GM12878 (cell line): ENCODE measurements around the gene HOATZ. TPM values are rescaled to one million over a fixed set of nuclear protein-coding genes. Genes with fewer than 3 reads are reported as not detected.
A peak's percentile ranks its signal among the peaks of the same experiment; 100 is the strongest.

Experiments used
- ATF2 ChIP-seq: IDR thresholded peaks from 2 replicates; pipeline ENCODE4 v1.6.1; 2012; ENCODE audit warnings: low read length, inconsistent platforms
- CBX3 ChIP-seq: fragments of 200-600 bp; sonication (generic); IDR thresholded peaks from 2 replicates; pipeline ENCODE4 v1.6.1; 2016; ENCODE audit warnings: low read depth, borderline replicate concordance
- EZH2 ChIP-seq: IDR thresholded peaks from 2 replicates; pipeline ENCODE4 v1.6.1; 2012; ENCODE audit warnings: low read depth, mild to moderate bottlenecking, control low read depth, inconsistent platforms, low read length, borderline replicate concordance; ENCODE audit not compliant: control insufficient read depth
- HDAC2 ChIP-seq: fragments of 200-600 bp; sonication (generic); IDR thresholded peaks from 2 replicates; pipeline ENCODE4 v1.6.1; 2017
- HDAC6 ChIP-seq: fragments of 200-600 bp; sonication (generic); IDR thresholded peaks from one replicate; pipeline ENCODE4 v1.8.0; 2017; ENCODE audit warnings: antibody characterized with exemption; ENCODE audit not compliant: unreplicated experiment
- JUNB ChIP-seq: IDR thresholded peaks from 2 replicates; pipeline ENCODE4 v1.6.1; 2016; ENCODE audit warnings: antibody characterized with exemption, mild to moderate bottlenecking
- MAX ChIP-seq: IDR thresholded peaks from 2 replicates; pipeline ENCODE4 v1.6.1; 2012; ENCODE audit warnings: low read depth, low read length, improper control_type of control experiment
- MEF2A ChIP-seq: IDR thresholded peaks from 2 replicates; pipeline ENCODE4 v1.6.1; 2011; ENCODE audit warnings: low read depth, mild to moderate bottlenecking, low read length, moderate library complexity; ENCODE audit not compliant: insufficient read depth
- NFXL1 ChIP-seq: fragments of 450-650 bp; IDR thresholded peaks from 2 replicates; pipeline ENCODE4 v1.6.1; 2017; ENCODE audit warnings: antibody characterized with exemption, mild to moderate bottlenecking, borderline replicate concordance
- NFYA ChIP-seq: IDR thresholded peaks from 2 replicates; pipeline ENCODE4 v1.6.1; 2011; ENCODE audit warnings: low read depth, mild to moderate bottlenecking, low read length, improper control_type of control experiment, borderline replicate concordance
- NR2C1 ChIP-seq: fragments of 450-650 bp; IDR thresholded peaks from 2 replicates; pipeline ENCODE4 v1.6.1; 2017; ENCODE audit warnings: antibody characterized with exemption, mild to moderate bottlenecking, moderate library complexity
- PAX5 ChIP-seq: IDR thresholded peaks from 2 replicates; pipeline ENCODE4 v1.6.1; 2011; ENCODE audit warnings: low read depth, low read length, borderline replicate concordance
- RAD21 ChIP-seq: IDR thresholded peaks from 2 replicates; pipeline ENCODE4 v1.6.1; 2011; ENCODE audit warnings: mild to moderate bottlenecking, low read depth, low read length, moderate library complexity; ENCODE audit not compliant: insufficient read depth
- SREBF2 ChIP-seq: IDR thresholded peaks from 2 replicates; pipeline ENCODE4 v1.6.1; 2012; ENCODE audit warnings: mild to moderate bottlenecking, low read length
- TCF12 ChIP-seq: IDR thresholded peaks from 2 replicates; pipeline ENCODE4 v1.6.1; 2011; ENCODE audit warnings: low read depth, mild to moderate bottlenecking, low read length
- polyA plus RNA-seq, 11 experiments: library from polyadenylated mRNA; depleted of rRNA in 4 of 11; unstranded in 6 of 11; stranded (reverse) in 5 of 11; fragments of >200 nt; fragmentation: Nextera tagmentation in 4 of 11; fragmentation: Illumina TruSeq in 1 of 11; extraction: Ambion mirVana in 4 of 11; extraction: Trizol in 1 of 11; gene quantifications; 1 replicate in 1 of 11; 2 replicates in 10 of 11; pipeline versions ENCODE4 v1.2.1 to v1.2.3, GENCODE V29; 2011 to 2016; ENCODE audit warnings: inconsistent platforms in 2 of 11, missing spikeins in 2 of 11, low read depth in 1 of 11
- total RNA-seq, 4 experiments: library from RNA; depleted of rRNA in 3 of 4; stranded (reverse); fragments of >200 nt in 3 of 4; fragmentation: Illumina TruSeq in 1 of 4; extraction: Trizol in 1 of 4; gene quantifications; 2 replicates each; pipeline versions ENCODE4 v1.2.1 to v1.2.3, GENCODE V29; 2013 to 2021
- TF ChIP-seq, protein P1 (sequence below): IDR thresholded peaks from 2 replicates; pipeline ENCODE4 v1.6.1; 2011; ENCODE audit warnings: low read depth, mild to moderate bottlenecking, low read length, moderate library complexity, borderline replicate concordance; ENCODE audit errors: extremely low read depth
- TF ChIP-seq, protein P2 (sequence below): fragments of 450-650 bp; IDR thresholded peaks from 2 replicates; pipeline ENCODE4 v1.6.1; 2018; ENCODE audit warnings: mild to moderate bottlenecking, low read depth, moderate library complexity; ENCODE audit not compliant: partially characterized antibody
- TF ChIP-seq, protein P3 (sequence below): fragments of 450-650 bp; conservative IDR thresholded peaks from 2 replicates; pipeline ENCODE4 v1.6.1; 2017; ENCODE audit warnings: mild to moderate bottlenecking, moderate library complexity
- TF ChIP-seq, protein P4 (sequence below): fragments of 450-650 bp; IDR thresholded peaks from 2 replicates; pipeline ENCODE4 v1.6.1; 2017; ENCODE audit warnings: mild to moderate bottlenecking, low read depth, inconsistent platforms; ENCODE audit not compliant: poor library complexity, severe bottlenecking

Gene HOATZ
- total and polyA plus RNA-seq, 10 of the 15 experiments (the other 5 are each of a cell fraction or from before 2014, with no cell fraction given): 0.28 TPM; not detected in 9

DNA sequence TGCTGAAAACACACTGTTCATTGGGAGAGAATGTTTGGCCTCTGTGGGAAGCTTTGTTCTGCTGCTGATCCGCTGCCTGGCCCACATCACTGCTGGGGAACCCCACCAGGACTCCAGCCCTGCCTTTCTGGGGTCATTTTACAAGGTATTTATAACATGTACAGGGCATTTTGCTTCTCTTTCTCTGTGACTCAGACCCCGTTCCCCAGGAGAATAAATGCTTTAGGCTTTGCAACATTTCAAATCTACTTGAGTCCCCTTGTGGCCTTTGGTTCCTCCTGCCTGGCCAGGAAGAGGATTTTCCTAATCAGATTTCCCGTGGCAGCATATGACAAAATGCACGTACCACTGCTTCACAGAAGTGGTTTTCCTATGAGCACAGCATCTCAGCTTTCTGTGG lies 45.4 kb upstream of the HOATZ start (continued):
- TF ChIP-seq, protein P1, sequence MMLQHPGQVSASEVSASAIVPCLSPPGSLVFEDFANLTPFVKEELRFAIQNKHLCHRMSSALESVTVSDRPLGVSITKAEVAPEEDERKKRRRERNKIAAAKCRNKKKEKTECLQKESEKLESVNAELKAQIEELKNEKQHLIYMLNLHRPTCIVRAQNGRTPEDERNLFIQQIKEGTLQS: no peak
- TF ChIP-seq TCF12 (0 out of 2 replicates have a peak, but pooled peaks have one; percentile 7), PAX5 (no peak), SREBF2 (no peak), MAX (no peak; the same call in 1 of the 2 replicates), HDAC6 (no peak), NR2C1 (no peak), EZH2 (no peak), NFXL1 (no peak), RAD21 (no peak), HDAC2 (no peak), ATF2 (peak; percentile 43; the same call in 1 of the 2 replicates), JUNB (no peak), MEF2A (no peak), NFYA (no peak), CBX3 (no peak)
- TF ChIP-seq, protein P2, sequence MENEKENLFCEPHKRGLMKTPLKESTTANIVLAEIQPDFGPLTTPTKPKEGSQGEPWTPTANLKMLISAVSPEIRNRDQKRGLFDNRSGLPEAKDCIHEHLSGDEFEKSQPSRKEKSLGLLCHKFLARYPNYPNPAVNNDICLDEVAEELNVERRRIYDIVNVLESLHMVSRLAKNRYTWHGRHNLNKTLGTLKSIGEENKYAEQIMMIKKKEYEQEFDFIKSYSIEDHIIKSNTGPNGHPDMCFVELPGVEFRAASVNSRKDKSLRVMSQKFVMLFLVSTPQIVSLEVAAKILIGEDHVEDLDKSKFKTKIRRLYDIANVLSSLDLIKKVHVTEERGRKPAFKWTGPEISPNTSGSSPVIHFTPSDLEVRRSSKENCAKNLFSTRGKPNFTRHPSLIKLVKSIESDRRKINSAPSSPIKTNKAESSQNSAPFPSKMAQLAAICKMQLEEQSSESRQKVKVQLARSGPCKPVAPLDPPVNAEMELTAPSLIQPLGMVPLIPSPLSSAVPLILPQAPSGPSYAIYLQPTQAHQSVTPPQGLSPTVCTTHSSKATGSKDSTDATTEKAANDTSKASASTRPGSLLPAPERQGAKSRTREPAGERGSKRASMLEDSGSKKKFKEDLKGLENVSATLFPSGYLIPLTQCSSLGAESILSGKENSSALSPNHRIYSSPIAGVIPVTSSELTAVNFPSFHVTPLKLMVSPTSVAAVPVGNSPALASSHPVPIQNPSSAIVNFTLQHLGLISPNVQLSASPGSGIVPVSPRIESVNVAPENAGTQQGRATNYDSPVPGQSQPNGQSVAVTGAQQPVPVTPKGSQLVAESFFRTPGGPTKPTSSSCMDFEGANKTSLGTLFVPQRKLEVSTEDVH: no peak
- TF ChIP-seq, protein P3, sequence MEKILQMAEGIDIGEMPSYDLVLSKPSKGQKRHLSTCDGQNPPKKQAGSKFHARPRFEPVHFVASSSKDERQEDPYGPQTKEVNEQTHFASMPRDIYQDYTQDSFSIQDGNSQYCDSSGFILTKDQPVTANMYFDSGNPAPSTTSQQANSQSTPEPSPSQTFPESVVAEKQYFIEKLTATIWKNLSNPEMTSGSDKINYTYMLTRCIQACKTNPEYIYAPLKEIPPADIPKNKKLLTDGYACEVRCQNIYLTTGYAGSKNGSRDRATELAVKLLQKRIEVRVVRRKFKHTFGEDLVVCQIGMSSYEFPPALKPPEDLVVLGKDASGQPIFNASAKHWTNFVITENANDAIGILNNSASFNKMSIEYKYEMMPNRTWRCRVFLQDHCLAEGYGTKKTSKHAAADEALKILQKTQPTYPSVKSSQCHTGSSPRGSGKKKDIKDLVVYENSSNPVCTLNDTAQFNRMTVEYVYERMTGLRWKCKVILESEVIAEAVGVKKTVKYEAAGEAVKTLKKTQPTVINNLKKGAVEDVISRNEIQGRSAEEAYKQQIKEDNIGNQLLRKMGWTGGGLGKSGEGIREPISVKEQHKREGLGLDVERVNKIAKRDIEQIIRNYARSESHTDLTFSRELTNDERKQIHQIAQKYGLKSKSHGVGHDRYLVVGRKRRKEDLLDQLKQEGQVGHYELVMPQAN: no peak
- TF ChIP-seq, protein P4, sequence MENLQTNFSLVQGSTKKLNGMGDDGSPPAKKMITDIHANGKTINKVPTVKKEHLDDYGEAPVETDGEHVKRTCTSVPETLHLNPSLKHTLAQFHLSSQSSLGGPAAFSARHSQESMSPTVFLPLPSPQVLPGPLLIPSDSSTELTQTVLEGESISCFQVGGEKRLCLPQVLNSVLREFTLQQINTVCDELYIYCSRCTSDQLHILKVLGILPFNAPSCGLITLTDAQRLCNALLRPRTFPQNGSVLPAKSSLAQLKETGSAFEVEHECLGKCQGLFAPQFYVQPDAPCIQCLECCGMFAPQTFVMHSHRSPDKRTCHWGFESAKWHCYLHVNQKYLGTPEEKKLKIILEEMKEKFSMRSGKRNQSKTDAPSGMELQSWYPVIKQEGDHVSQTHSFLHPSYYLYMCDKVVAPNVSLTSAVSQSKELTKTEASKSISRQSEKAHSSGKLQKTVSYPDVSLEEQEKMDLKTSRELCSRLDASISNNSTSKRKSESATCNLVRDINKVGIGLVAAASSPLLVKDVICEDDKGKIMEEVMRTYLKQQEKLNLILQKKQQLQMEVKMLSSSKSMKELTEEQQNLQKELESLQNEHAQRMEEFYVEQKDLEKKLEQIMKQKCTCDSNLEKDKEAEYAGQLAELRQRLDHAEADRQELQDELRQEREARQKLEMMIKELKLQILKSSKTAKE: no peak
